Uterus (tissue), 4 donors: ENCODE data around the gene CEP89. TPM values are rescaled to one million over a fixed set of nuclear protein-coding genes. Genes with fewer than 3 reads are reported as not detected.
"Not testable (repeated sequence)": the region's sequence is repeated elsewhere in the genome, so short reads cannot be mapped to it uniquely, and the experiment has no call there.

ENCODE experiments used
- DNase-seq, 2 donors: peaks; one replicate each; pipeline ENCODE4 v3.0.0-alpha.2; 2019 to 2020
- H3K27ac ChIP-seq, 2 donors: fragments of 200-600 bp; sonication (generic); 1 replicate in 1 of 2; 2 replicates in 1 of 2; pipeline ENCODE4 v1.5.1; 2016 to 2018
- H3K27me3 ChIP-seq, 2 donors: fragments of 200-600 bp; sonication (generic); one replicate each; pipeline ENCODE4 v1.5.1; 2018 to 2019; ENCODE audit warnings: control low read depth in 1 of 2
- H3K36me3 ChIP-seq, 2 donors: fragments of 200-600 bp; sonication (generic); one replicate each; pipeline ENCODE4 v1.5.1; 2019; ENCODE audit warnings: control low read depth in 1 of 2
- H3K4me1 ChIP-seq, 2 donors: fragments of 200-600 bp; sonication (generic); one replicate each; pipeline ENCODE4 v1.5.1; 2018 to 2019; ENCODE audit warnings: control low read depth in 1 of 2
- H3K4me3 ChIP-seq, 2 donors: fragments of 200-600 bp; sonication (generic); 1 replicate in 1 of 2; 2 replicates in 1 of 2; pipeline ENCODE4 v1.5.1; 2018 to 2019; ENCODE audit warnings: mild to moderate bottlenecking in 1 of 2
- H3K9me3 ChIP-seq, 2 donors: fragments of 200-600 bp; sonication (generic); one replicate each; pipeline ENCODE4 v1.5.1; 2019; ENCODE audit warnings: control low read depth in 1 of 2
- POLR2A ChIP-seq, 2 donors: fragments of 450-650 bp; IDR thresholded peaks; one replicate each; pipeline ENCODE4 v1.6.1; 2016; ENCODE audit warnings: antibody characterized with exemption in 2 of 2, mild to moderate bottlenecking in 1 of 2, moderate library complexity in 1 of 2
- intact Hi-C: fragments of 100-400 bp; cut with DNase I; formaldehyde crosslinking; loops from one replicate; pipeline ENCODE4 v1.15.1; 2023; ENCODE audit warnings: low total_unique reads
- total RNA-seq, 4 donors: library from RNA; depleted of rRNA in 3 of 4; stranded (reverse); fragments of >200 nt in 3 of 4; gene quantifications; one replicate each; pipeline versions ENCODE4 v1.1.0 to v1.2.4, GENCODE V29; 2014 to 2023
- TF ChIP-seq, protein P1 (sequence below), 4 experiments: fragments of 200-600 bp in 2 of 4; fragments of 450-650 bp in 2 of 4; sonication (generic) in 2 of 4; IDR thresholded peaks; one replicate each; pipeline ENCODE4 v1.5.1; 2016 to 2019; ENCODE audit warnings: antibody characterized with exemption in 4 of 4, mild to moderate bottlenecking in 2 of 4, moderate library complexity in 1 of 4
- donor health status: DM: yes; HTN: yes; CAD: no.

The CEP89 gene
- total RNA-seq, 4 donors from 2014 or later: 5.1 to 29.2 (median 10.6) TPM

DNA sequence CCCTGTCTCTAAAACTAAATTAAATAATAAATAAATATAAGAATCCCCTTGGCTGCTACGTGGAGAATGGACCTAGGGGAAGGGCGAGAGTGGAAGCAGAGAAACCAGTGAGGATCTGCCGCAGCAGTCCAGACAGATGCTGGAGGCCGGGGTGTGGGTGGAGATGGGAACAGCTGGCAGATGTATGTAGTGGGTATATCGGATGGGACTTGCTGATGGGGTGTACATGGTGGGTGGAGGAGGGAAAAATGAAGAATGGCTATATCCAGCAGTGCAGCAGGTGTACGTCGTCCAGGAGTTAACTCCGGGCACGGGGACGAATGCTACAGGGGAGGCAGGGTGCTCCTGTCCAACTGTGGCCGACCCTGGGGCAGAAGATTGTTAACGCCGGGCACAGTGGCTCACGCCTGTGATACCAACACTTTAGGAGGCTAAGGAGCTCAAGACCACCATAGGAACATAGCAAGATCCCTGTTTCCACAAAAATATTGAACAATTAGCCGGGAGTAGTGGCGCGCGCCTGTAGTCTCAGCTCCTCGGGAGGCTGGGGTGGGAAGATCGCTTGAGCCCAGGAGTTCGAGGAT lies 654 bp downstream of the CEP89 start:
- H3K4me1 ChIP-seq: peaks cover 5 to 8% of the 10 kb centered on the region in 2 donors
- no peaks in the 10 kb centered on the region for H3K9me3 ChIP-seq
- peak overlapping the region; percentile 50 to 73 for H3K27ac ChIP-seq
- H3K27me3 ChIP-seq: no peaks in the 10 kb centered on the region
- peak overlapping the region; percentile 58 to 87 for H3K4me3 ChIP-seq
- intact Hi-C loops: loop anchor here (10.0 kb wide), 1 partner anchor 114 kb away; the partner anchor contains the start of gene GPATCH1
- no peaks in the 10 kb centered on the region for H3K36me3 ChIP-seq
- TF ChIP-seq, protein P1, sequence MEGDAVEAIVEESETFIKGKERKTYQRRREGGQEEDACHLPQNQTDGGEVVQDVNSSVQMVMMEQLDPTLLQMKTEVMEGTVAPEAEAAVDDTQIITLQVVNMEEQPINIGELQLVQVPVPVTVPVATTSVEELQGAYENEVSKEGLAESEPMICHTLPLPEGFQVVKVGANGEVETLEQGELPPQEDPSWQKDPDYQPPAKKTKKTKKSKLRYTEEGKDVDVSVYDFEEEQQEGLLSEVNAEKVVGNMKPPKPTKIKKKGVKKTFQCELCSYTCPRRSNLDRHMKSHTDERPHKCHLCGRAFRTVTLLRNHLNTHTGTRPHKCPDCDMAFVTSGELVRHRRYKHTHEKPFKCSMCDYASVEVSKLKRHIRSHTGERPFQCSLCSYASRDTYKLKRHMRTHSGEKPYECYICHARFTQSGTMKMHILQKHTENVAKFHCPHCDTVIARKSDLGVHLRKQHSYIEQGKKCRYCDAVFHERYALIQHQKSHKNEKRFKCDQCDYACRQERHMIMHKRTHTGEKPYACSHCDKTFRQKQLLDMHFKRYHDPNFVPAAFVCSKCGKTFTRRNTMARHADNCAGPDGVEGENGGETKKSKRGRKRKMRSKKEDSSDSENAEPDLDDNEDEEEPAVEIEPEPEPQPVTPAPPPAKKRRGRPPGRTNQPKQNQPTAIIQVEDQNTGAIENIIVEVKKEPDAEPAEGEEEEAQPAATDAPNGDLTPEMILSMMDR (IDR thresholded peaks at IDR 0.05): no peak
- no peak for DNase-seq

DNA sequence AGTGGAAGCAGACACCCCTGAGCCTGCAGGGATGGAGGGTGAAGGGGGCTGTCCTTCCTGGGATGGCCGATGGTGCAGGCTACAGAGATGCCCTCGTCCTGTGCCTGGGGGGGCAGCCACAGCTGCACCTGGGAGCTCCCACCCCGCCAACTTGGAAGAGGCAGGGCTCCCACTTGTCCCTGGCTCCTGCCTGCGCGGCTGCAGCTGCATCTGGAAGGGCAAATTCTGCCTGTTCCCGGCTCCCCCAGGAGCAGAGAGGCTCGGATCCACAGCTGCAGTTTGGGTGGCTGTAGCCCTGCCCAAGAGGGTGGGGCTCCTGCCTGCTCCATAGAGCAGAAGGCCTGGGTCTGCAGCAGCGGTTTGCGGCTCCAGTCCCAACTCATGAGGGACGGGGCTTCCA lies 2.2 kb downstream of the CEP89 start:
- no peak overlapping the region for H3K27ac ChIP-seq
- TF ChIP-seq, protein P1 (IDR thresholded peaks at IDR 0.05): no peak
- no peak for TF ChIP-seq POLR2A (IDR thresholded peaks at IDR 0.05)
- peaks cover 5 to 8% of the 10 kb centered on the region in 2 donors for H3K4me1 ChIP-seq
- intact Hi-C loops: no loop called here
- no peaks in the 10 kb centered on the region for H3K36me3 ChIP-seq
- no peak overlapping the region for H3K4me3 ChIP-seq
- no peaks in the 10 kb centered on the region for H3K9me3 ChIP-seq
- no peak for DNase-seq
- no peaks in the 10 kb centered on the region for H3K27me3 ChIP-seq

DNA sequence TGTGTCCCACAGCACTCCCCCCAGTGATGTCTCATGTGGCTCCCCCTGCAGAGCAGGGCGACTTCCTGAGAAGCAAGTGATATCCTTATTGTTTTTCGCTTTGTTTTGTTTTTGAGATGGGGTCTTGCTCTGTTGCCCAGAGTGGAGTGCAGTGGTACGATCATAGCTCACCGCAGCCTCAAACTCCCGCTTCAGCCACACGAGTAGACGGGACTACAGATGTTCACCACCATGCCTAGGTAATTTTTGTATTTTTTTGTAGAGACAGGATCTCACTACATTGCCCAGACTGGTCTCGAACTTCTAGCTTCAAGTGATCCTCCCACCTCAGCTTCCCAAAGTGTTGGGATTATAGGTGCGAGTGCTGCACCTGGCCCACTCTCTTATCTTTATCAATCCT lies 5.0 kb downstream of the CEP89 start:
- Histone ChIP-seq H3K27me3 (no peaks in the 10 kb centered on the region), H3K27ac (no peak overlapping the region), H3K4me1 (peaks cover 5 to 8% of the 10 kb centered on the region in 2 donors), H3K36me3 (no peaks in the 10 kb centered on the region), H3K4me3 (no peak overlapping the region), H3K9me3 (no peaks in the 10 kb centered on the region)
- TF ChIP-seq POLR2A (IDR thresholded peaks at IDR 0.05): no peak
- TF ChIP-seq, protein P1 (IDR thresholded peaks at IDR 0.05): no peak
- DNase-seq: no peak
- intact Hi-C loops: no loop called here

DNA sequence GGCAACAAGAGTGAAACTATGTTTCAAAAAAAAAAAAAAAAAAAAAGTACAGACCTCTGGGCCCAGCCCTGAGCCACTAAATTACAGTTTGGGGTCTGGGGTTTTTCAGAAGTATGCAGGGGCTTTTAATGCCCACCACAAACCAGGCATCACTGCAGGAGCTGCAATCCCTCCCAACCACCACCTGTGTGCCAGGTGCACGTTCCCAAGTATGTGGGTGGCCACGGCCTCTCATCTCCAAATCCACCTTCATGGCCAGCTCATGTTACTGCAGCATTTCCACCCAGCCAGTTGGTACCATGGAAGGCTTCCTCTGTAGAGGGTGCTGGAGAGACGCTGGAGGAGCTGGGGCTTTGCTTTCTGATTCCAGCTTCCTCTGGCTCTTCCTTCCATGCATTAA lies 26.5 kb downstream of the CEP89 start:
- TF ChIP-seq, protein P1 (IDR thresholded peaks at IDR 0.05): no peak
- no peak for TF ChIP-seq POLR2A (IDR thresholded peaks at IDR 0.05)
- Histone ChIP-seq H3K36me3 (no peaks in the 10 kb centered on the region), H3K9me3 (no peaks in the 10 kb centered on the region)

DNA sequence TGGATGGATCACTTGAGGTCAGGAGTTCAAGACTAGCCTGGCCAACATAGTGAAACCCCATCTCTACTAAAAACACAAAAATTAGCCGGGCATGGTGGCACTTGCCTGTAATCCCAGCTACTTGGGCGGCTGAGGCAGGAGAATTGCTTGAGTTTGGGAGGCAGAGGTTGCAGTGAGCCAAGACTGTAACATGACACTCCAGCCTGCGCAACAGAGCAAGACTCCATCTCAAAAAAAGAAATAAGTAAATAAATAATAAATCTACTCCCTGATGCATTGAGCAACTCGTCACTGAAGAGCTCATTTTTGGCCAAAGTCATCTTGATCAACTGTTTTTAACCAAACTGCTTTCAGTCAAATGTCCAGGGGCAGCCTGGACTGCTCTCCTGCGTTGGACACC lies 30.5 kb downstream of the CEP89 start:
- intact Hi-C loops, H3K36me3 ChIP-seq: not testable (repeated sequence)

More for the DNA sequence above, 26.5 kb downstream of the CEP89 start:
- no peaks in the 10 kb centered on the region for H3K4me1 ChIP-seq
- no peak overlapping the region for H3K4me3 ChIP-seq
- H3K27ac ChIP-seq: no peak overlapping the region
- no peaks in the 10 kb centered on the region for H3K27me3 ChIP-seq
- intact Hi-C loops: no loop called here
- DNase-seq: no peak

DNA sequence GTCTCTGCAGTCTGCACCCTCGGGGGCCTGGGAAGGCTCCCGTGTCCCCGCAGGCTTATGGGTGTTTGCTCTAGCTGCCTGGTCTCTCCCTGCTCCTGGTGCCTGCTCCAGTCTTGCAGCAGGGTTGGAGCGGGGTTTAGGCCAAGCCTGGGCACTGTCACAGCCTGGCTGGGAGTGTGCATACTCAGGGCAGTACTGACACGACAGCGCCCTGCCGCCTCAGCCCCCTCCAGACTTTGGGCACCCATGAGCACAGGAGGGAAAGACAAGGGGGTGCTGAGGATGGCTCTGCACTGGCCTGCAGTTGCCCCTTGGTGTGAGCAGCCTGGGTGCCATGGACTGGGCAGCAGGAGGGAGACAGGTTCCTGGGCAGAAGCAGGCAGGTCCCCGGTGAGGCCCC lies 35.7 kb downstream of the CEP89 start:
- DNase-seq: no peak
- H3K4me3 ChIP-seq: no peak overlapping the region
- TF ChIP-seq, protein P1 (IDR thresholded peaks at IDR 0.05): no peak
- TF ChIP-seq POLR2A (IDR thresholded peaks at IDR 0.05): no peak
- no peaks in the 10 kb centered on the region for H3K4me1 ChIP-seq
- no peaks in the 10 kb centered on the region for H3K9me3 ChIP-seq
- no peaks in the 10 kb centered on the region for H3K27me3 ChIP-seq
- H3K27ac ChIP-seq: no peak overlapping the region
- intact Hi-C loops: no loop called here
- no peaks in the 10 kb centered on the region for H3K36me3 ChIP-seq

More for the DNA sequence above, 30.5 kb downstream of the CEP89 start:
- H3K4me1 ChIP-seq, H3K9me3 ChIP-seq, H3K27me3 ChIP-seq, DNase-seq, H3K4me3 ChIP-seq, H3K27ac ChIP-seq: not testable (repeated sequence)
